Stimulated activated CD4-positive, alpha-beta T cell treated with anti-CD3 and anti-CD28 coated beads, Interleukin-4, amount 100 ng/mL, for 48 hours (primary cell): ENCODE data around the gene UBR2.
"Not testable (repeated sequence)": the region's sequence is repeated elsewhere in the genome, so short reads cannot be mapped to it uniquely, and the experiment has no call there.

Experiments
- DNase-seq, 2 donors: peaks; one replicate each; pipeline ENCODE4 v3.0.0-alpha.2; 2020; ENCODE audit warnings: low read depth in 2 of 2

The UBR2 gene

DNA sequence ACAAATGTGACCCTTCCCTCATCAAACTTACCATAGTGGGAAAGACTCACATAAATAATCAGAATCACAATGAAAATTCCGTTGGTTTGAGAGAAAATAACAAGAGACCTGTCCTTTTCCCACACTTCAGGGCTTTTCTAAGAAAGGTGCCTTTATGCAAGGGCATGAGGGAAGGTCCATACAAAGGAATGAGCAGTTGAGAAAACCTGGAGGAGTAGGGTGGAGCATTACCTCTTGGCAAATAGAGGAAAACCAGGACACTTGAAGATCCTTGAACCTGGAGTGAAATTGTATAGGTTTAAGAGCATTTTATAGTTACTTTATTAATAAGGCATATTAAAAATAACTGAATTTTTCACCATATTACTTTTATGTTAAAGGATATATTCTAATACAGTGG lies 54.3 kb downstream of the UBR2 start:
- DNase-seq: no peak

DNA sequence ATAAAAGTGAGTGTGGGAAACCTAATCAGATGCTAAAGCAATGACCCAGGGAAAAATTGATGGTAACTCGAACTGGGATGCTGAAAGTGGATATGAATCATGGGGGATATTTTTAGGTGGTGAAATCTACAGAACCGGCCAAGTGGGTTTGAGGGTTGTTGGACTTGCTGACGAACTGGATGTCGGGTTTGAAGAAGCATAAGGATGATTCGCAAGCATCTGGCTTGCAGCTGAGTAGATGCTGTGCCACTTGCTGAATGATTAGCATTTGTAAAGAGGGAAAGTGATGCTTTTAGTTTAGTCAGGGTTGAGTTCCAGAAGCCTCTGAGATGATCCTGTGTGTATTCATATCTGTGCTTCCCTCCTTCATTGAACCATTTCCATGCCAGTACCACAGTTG lies 54.9 kb downstream of the UBR2 start:
- no peak for DNase-seq

DNA sequence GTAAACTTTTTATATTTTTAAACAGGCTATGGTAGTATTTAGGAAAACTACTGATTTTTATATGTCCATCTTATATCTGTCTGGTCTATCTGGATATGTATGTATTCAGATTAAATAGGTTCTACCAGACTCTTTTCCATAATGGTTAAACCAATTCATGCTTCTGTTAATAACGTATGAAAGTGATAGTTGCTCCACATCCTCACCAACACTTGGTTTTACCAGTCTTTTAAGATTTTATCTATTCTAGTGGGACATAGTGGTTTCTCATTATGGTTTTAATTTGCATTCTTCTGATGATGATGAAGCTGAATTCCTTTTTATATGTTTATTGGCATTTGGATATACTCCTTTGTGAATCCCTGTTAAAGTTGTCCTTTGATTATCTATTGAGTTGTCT lies 56.1 kb downstream of the UBR2 start:
- DNase-seq: no peak

- no peak for DNase-seq
Observed at GRCh38 chr6:42624601-42625000, 60.8 kb downstream of the UBR2 start.

DNA sequence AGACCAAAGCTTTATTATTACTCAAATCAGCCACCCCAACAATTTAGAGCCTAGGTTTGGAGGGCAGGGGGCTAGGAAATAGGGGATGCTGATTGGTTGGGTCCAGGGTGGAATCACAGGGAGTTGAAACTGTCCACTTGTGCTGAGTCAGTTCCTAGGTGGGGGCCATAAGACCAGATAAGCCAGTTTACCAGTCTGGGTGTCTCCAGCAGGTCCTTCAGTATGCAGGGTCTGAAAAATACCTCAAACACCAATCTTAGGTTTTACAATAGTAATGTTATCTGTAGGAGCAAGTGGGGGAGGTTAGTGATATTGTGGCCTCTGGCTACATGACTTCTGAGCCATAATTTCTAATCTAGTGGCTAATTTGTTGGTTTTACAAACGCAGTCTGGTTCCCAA lies 63.2 kb downstream of the UBR2 start:
- DNase-seq: no peak

GRCh38 chr6:42627674-42628073 lies 63.8 kb downstream of the UBR2 start:
- DNase-seq: no peak

DNA sequence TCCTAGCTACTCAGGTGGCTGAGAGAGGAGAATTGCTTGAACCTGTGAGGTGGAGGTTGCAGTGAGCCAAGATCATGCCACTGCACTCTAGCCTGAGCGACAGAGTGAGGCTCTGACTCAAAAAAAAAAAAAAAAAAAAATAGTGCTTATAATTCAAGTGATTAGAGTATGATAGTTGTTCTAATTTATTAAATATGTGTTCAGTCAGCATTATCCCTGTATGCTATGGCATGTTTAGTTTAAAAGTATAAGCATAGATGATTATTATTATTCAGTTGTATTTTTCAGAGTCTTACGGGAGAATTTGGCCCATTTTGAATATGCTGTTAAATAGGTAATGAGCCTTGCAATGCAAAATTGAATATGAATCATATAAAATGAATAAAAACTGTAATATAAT lies 64.8 kb downstream of the UBR2 start:
- DNase-seq: no peak

DNA sequence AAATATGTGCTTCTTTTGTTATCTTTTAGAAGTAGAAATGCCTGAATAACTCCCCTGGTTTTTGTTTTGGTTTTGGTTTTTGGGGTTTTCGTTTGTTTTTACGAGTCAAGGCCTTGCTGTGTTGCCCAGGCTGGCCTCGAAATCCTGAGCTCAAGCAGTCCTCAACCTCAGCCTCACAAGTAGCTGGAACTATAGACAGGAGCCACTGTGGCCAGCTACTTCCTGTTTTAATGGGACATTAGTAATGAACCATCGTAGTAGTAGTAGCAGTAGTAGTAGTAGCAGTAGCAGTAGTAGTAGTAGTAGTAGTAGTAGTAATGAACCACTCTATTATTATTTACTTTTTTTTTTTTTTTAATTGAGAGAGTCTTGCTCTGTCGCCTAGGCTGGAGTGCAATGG lies 66.0 kb downstream of the UBR2 start:
- DNase-seq: no peak

DNA sequence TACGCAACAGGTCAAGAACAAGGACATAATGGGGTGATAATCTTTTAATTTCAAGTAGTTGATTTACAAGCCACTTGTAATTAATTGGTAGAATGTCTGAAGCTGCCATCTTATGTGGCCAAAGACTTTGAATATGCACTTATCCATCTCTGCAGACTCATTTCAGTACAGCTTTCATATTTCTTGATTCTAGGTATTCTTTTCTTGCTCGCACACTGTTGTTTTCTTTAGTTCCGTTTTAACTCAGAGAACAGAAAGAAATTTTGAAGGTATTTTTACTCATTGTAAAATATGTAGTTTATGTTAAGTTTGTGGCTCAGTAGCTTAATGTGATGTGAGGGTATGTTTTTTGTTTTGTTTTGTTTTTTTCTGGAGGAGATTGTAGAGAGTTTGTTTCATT lies 73.9 kb downstream of the UBR2 start:
- no peak for DNase-seq

- DNase-seq: no peak
Observed at GRCh38 chr6:42642794-42643193, 79.0 kb downstream of the UBR2 start.

- no peak for DNase-seq
Observed at GRCh38 chr6:42644211-42644610, 80.4 kb downstream of the UBR2 start.

DNA sequence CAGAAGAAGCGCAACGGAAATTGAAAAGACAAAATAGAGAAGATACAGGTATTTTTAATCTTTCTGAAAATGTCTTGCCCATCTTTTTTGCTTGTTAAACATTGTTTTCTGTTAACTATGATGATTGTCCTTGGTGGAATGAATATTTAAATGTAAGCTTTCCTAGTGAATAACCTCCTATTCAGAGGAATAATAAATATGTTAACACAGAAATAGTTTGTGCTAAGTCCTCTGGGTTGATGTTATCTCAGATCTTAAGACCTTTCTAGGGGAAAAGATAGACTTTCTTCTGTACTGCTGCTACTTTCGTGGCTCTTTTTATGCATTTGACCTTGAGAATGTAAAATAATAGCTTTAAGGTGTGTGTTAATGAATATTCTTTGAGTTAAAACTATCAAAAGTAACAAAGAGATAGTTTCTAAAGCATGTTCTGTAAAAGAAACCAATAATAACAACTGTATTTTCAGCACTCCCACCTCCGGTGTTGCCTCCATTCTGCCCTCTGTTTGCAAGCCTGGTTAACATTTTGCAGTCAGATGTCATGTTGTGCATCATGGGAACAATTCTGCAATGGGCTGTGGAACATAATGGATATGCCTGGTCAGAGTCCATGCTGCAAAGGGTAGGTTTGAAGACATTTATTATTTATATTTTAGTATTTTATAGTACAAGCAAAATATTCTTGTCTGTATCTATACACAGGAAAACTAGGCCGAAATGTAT lies 88.4 kb downstream of the UBR2 start:
- DNase-seq: no peak

GRCh38 chr6:42653851-42654250 lies 90.0 kb downstream of the UBR2 start:
- DNase-seq: no peak

DNA sequence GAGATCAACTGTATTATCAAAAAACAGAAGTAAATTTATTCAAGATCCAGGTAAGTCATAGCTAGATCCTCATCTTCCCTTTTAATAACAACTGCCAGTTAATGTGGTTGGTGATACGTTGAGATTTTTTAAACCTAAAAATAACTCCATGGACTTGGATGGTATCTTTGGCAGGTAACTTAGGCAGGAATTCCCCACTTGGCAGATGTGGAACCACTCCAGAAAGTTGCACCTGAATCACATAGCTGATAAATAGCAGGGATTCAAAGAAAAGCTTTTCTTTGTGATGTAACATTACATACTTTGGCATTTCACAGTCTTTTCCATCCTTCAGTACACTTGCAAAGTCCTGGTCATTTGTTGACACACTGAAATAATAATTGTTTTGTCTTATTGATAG lies 96.0 kb downstream of the UBR2 start:
- no peak for DNase-seq

- peak; percentile 63 to 80 for DNase-seq
Observed at GRCh38 chr6:42661540-42662153, 97.8 kb downstream of the UBR2 start.

GRCh38 chr6:42664718-42665117 lies 100.9 kb downstream of the UBR2 start:
- no peak for DNase-seq

DNA sequence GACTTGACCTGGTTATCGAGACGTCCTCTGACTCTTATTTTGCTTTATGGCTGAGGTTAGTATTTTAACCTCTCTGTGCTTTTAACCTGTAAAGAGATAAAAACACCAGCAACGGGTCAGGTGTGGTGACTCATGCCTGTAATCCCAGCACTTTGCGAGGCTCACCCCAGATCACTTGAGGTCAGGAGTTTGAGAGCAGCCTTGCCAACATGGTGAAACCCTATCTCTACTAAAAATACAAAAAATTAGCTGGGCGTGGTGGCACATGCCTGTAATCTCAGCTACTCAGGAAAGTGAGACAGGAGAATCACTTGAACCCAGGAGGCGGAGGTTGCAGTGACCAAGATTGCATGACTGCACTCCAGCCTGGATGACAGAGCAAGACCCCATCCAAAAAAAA lies 110.5 kb downstream of the UBR2 start:
- DNase-seq: not testable (repeated sequence)

GRCh38 chr6:42674780-42675179 lies 111.0 kb downstream of the UBR2 start:
- DNase-seq: no peak

DNA sequence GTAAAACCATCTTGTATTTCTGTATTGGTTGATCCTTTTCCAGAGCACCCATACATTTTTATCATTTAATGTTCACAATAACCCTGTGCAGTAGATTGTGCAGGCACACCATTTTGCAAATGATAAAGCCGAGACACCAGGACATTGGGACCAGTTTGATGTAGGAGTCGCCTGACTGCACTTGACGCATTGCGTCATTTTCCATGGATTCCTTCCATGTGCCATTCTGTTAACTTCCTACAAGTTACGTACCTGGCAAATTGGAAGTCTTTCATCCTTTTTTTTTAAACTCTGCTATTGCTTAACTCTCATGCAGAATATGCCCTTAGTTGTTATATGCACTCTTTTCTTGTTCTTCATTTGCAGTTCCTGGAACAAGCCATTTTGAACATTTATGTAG lies 115.5 kb downstream of the UBR2 start:
- DNase-seq: no peak

DNA sequence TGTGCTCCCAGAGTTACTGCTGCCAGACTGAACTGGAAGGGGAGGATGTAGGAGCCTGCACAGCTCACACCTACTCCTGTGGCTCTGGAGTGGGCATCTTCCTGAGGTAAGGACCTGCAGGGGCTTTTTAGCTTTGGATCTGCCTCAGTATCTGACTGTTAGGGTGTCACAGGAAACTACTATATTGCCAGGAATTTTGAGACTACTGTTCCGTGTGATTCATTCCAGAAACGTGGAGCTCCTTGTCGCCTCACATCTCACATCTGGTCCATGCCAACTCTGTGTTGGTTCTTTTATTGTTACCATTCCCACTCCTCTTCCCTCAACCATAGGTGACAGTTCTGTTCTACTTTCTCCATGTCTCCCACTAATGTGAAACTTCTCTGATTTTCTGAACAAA lies 124.5 kb downstream of the UBR2 start:
- DNase-seq: no peak

- DNase-seq: no peak
Observed at GRCh38 chr6:42689371-42689770, 125.5 kb downstream of the UBR2 start.

DNA sequence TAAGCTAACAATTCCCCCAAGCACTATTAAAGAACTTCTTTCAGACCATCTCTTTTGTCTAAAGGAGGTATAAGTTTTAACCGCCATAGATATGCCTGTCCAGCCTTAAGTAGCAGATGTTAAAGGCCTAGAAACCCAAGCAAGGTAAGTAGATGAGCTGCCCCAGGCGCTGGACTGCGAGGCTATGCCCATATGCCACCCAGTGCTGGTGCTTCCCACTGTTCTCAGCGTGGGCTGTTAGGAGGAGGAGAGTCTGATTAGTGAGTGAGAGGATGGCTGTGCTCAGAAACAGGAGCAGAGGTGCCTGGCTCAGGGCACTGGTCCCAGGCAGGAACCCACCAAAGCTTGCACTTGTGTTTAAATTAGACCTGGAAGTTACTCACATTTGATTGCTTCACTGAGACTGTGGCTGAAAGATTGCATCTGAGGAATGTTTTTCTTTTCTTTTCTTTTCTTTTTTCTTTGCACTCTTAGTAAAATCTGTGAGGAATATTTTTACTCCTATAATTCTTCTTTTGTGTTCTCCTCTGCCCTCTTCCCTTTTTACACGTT lies 126.4 kb downstream of the UBR2 start:
- no peak for DNase-seq

- DNase-seq: no peak
Observed at GRCh38 chr6:42690872-42691271, 127.0 kb downstream of the UBR2 start.
